Measurements from ENCODE around the gene BBS2.

DNA sequence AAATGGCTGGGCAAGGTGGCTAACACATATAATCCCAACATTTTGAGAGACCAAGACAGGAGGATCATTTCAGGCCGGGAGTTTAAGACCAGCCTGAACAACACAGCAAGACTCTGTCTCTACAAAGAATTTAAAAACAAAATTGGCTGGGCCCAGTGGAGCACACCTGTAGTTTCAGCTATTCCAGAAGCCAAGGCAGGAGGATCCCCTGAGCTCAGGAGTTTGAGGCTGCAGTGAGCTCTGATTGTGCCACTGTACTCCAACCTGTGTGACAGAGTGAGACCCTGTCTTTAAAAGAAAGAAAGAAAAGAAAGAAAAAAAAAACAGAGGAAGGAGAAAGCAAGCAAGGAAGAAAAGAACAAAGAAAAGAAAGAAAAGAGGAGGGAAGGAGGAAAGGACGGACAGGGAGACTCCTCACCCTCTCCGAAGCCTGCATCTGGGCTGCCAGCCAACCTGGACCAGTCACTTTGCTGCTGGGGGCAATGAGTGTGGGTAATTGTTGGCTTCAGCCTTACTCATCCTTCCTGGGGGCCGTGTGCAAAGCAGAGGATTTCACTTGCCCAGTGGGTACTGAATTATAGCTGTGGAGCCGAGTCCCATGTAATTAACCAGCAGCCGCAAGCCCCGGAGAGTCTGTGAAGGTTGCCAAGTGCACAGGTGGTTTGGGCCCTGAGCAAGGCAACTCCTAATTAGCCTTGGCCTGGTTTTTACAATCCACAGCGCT is 38.4 kb upstream of the BBS2 start:
- TF ChIP-seq ELF4 (CRISPR knock-in tag; IDR thresholded peaks at IDR 0.05; ENCODE audit: borderline replicate concordance) = no peak
- TF ChIP-seq, protein P1, sequence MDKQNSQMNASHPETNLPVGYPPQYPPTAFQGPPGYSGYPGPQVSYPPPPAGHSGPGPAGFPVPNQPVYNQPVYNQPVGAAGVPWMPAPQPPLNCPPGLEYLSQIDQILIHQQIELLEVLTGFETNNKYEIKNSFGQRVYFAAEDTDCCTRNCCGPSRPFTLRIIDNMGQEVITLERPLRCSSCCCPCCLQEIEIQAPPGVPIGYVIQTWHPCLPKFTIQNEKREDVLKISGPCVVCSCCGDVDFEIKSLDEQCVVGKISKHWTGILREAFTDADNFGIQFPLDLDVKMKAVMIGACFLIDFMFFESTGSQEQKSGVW (CRISPR knock-in tag; IDR thresholded peaks at IDR 0.05; ENCODE audit: borderline replicate concordance) = no peak
- no peak for TF ChIP-seq GTF3A (CRISPR knock-in tag; conservative IDR thresholded peaks at IDR 0.05)
- no peak for TF ChIP-seq ZZZ3 (CRISPR knock-in tag; IDR thresholded peaks at IDR 0.05; ENCODE audit: borderline replicate concordance)
- no peak for TF ChIP-seq JUNB (CRISPR knock-in tag; IDR thresholded peaks at IDR 0.05; ENCODE audit: borderline replicate concordance)
- no peak for TF ChIP-seq CEBPB (IDR thresholded peaks at IDR 0.05; ENCODE audit: borderline replicate concordance, low read depth, low read length)
- TF ChIP-seq, protein P2, sequence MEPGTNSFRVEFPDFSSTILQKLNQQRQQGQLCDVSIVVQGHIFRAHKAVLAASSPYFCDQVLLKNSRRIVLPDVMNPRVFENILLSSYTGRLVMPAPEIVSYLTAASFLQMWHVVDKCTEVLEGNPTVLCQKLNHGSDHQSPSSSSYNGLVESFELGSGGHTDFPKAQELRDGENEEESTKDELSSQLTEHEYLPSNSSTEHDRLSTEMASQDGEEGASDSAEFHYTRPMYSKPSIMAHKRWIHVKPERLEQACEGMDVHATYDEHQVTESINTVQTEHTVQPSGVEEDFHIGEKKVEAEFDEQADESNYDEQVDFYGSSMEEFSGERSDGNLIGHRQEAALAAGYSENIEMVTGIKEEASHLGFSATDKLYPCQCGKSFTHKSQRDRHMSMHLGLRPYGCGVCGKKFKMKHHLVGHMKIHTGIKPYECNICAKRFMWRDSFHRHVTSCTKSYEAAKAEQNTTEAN (CRISPR knock-in tag; conservative IDR thresholded peaks at IDR 0.05) = no peak
- no peak for TF ChIP-seq ZNF570 (CRISPR knock-in tag; IDR thresholded peaks at IDR 0.05; ENCODE audit: borderline replicate concordance)
- TF ChIP-seq, protein P3, sequence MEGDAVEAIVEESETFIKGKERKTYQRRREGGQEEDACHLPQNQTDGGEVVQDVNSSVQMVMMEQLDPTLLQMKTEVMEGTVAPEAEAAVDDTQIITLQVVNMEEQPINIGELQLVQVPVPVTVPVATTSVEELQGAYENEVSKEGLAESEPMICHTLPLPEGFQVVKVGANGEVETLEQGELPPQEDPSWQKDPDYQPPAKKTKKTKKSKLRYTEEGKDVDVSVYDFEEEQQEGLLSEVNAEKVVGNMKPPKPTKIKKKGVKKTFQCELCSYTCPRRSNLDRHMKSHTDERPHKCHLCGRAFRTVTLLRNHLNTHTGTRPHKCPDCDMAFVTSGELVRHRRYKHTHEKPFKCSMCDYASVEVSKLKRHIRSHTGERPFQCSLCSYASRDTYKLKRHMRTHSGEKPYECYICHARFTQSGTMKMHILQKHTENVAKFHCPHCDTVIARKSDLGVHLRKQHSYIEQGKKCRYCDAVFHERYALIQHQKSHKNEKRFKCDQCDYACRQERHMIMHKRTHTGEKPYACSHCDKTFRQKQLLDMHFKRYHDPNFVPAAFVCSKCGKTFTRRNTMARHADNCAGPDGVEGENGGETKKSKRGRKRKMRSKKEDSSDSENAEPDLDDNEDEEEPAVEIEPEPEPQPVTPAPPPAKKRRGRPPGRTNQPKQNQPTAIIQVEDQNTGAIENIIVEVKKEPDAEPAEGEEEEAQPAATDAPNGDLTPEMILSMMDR (CRISPR knock-in tag; IDR thresholded peaks at IDR 0.05) = no peak
- TF ChIP-seq, protein P4, sequence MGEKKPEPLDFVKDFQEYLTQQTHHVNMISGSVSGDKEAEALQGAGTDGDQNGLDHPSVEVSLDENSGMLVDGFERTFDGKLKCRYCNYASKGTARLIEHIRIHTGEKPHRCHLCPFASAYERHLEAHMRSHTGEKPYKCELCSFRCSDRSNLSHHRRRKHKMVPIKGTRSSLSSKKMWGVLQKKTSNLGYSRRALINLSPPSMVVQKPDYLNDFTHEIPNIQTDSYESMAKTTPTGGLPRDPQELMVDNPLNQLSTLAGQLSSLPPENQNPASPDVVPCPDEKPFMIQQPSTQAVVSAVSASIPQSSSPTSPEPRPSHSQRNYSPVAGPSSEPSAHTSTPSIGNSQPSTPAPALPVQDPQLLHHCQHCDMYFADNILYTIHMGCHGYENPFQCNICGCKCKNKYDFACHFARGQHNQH (CRISPR knock-in tag; IDR thresholded peaks at IDR 0.05) = no peak
- TF ChIP-seq POLR2AphosphoS5 (IDR thresholded peaks at IDR 0.05; ENCODE audit: low read depth, low read length) = no peak

Measured in HepG2 (cell line).